Stimulated activated CD8-positive, alpha-beta memory T cell treated with anti-CD3 and anti-CD28 coated beads, Interleukin-15, amount 100 ng/mL, for 1 hour (primary cell): ENCODE results near the gene AKR1E2.

Experiments used
- DNase-seq: peaks from one replicate; pipeline ENCODE4 v3.0.0-alpha.2; 2020; ENCODE audit warnings: low read depth

Gene AKR1E2

DNA sequence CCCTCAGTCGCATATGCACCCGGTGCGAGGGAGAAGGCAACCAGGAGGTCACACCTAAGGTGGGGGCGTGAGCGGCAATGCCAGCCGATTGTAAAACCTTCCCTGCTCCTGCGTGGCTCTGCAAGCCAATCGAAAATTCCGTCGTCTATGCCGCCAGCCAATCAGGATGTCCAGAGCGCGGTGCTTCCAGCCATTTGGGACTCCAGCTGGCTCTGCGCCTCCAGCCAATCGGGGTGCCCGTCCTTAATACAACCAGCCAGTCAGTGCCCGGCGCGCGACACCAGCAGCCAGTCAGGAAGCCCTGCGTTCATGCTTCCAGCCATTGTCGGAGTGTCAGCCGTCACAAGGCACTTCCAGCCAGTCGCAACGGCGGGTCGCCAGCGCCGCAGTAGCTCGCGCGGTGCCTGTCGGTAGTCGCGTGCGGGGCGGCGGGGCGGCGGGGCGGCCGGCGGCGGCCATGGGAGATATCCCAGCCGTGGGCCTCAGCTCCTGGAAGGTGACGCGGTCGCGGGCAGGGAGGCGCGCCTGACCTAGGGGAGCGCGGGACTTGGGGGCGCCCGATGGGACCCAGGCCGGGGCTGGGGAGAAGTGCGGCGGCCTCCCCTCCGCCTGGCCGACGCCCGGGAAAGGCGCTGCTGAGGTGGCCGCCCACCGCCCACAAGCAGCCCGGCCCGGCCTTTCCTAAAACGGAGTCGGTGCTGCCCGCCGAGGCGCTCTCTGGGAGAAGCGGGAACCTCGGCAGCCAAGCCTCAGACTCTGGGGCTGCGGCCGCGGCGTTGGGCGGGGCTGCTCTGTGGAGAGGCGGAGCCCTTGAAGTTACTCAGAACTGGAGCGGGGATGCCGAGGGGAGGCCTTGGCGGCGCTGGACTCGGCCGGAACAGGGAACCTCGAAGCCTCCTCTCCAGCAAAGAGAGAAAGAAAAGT lies at the start of gene AKR1E2:
AKR1E2 (plus strand) TSS at position 340 of the 924 bp plus-strand sequence; CDS start at position 458, 118 bp downstream.
- DNase-seq = peak; percentile 46

DNA sequence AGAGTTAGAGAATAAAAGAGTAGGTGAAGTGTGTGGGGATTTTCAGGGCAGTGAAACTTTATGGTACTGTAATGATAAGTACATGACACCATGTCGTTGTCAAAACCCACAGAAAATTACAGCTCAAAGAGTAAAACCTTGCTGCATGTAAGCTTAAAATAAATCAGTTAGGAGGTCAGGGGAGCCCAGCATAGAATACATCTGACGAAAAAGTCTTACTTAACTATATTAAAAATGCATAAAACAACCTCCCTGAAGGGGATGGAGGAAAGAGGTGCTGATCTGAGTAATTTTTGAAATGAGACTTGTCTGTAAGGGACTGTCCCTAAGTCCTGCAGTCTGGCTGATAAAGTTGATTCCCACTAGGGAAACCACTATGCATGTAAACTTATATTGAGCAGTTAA lies 49.8 kb upstream of the AKR1E2 start:
- no peak for DNase-seq

DNA sequence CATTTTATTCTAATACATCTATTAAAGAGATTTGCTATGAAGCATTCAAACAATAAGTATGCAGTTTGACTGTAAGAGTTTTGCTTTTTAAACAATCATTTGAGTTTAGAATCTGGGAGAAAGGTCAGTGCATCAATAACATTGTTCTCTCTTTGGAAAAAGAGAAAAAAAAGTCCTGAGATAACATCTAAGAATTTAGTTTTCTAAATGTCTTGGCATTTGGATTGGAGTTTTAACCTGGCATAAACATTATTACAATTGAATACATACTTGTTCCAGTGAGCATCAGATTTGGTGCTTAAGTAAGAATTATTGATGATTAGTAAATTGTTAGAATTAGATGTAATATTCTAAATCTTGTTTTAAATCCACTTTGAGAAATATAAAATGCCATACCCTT lies 47.2 kb upstream of the AKR1E2 start:
- DNase-seq = no peak

DNA sequence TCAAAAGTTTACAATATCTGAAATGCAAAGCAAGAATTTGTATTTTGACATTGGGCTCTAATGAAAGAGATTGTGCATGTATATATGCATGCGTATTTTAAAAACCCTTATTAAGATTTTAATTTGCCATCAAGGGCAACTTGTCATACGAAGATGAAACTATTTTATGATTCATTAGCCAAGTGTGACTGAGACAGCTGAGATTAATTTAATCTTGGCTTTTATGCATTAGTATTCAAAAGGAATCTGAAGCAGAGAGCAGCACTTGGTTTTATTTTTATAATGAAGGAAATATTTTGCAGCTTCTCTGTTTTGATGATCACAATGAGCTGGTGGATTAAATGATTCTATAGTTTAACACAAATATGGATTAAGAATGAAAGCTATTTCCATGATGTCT lies 45.9 kb upstream of the AKR1E2 start:
- no peak for DNase-seq

DNA sequence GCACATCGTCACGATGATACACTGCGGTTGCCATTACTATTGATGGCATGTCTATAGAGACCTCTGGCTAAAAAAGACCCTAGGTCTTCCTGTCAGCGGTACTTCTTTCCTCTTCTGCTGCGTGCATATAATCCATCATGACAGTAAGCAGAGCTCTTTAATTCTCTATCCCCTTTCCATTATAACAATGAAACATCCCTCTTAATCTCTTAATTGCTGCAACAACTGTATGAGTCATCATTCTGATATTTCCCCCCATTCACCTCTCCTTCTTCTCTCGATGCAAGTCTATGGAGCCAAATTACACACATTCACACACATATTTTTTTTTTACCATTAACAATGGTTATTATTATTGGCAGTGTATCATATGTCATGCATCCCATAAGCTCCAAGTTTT lies 45.2 kb upstream of the AKR1E2 start:
- no peak for DNase-seq

DNA sequence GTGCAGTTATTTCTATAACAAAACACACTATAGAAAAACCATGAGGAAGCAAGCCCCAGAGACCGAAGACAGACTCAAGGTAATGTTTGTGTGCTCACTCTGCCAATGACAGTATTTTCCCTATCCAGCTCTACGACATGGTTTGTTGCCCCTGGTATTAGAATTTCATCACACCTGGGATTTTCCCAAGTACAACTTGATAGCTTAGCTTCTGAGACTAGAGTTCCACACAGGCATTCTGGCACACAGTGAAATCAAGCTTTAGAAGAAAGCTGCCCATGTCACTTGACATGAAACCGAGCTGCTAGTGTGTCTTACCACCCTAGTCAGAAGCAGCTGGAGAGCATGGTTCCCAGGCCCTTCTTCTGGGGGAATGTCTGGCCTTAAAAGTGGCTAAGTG lies 44.1 kb upstream of the AKR1E2 start:
- no peak for DNase-seq

DNA sequence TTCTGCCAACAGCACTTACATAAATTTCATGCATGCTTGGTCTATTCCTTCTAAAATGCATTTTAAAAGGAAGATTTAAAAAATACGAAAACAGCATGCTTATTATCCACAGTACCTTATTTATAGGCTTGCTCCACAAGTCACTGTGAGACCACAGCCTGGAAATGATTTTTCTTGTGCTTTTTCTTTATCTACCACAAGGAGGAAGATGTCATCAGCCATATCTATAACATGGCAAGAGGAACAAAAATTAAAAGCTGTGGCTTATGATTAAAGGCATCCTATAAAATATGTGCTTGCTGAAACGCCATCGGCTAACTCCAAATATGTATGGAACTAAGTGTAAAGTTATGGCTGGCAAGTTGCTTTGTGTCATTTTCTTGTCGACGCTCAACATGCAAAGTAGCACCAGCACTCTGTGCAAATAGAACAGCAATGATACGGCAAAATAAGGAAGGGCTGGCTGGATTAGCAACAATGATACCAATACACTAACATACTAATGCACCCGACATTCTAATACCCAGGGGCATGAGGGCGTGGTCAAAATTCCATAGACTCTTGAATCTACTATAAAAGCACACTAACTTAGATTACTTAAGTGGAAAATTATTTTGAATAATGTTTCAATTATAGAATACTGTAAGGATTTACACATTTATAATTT lies 41.2 kb upstream of the AKR1E2 start:
- DNase-seq = no peak

DNA sequence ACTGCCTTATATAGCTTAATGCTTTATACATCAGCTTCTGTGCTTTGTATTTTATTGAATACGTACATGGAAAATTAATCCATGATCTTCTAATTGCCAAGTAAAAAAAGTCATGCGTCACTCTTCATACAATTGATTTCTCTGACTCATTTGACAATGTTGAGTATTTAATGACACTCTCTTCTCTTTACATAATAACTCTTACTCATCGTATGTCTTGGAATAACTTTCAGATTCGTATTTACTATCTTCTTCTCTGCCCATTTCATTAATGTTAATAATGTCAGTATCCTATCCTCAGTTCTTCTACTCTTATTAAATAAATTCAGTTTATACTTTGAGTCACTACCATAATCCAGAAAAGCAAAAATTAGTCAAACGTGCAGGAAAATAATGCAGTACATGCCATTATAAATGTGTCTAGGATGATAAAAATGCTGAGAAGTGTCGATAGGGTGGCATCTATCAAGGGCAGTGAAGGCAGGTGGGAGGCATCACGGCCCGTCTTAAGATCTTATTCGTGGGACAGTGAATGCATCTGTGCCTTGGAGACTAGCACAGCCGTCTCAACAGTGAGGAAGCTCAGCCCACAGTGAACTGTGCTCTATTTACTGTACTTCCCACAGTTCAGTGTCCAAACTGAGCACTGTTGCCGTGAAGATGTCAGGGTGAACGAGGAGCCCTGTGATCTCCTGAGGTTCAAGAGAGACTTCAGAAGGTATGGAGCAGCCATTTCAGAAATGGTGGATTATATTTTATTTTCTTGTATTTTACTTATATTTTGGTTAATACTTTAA lies 39.8 kb upstream of the AKR1E2 start:
- no peak for DNase-seq

DNA sequence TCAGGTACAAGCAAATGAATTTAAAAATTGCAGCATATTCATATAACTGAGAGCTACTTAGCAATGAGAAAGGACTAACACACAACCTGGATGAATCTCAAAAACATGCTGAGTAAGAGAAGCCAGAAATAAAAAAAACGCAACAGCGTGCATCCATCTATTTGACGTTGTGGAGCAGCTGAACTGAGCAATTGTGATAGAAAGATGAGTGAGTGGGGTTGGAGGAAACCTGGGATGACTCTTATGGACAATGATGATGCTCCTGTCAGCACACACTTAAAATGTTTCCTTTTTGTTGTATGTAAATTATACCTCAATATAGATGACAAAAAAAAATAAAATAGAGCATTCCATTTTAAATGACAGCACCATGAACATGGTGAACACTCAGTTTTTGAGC lies 36.0 kb upstream of the AKR1E2 start:
- DNase-seq = no peak

DNA sequence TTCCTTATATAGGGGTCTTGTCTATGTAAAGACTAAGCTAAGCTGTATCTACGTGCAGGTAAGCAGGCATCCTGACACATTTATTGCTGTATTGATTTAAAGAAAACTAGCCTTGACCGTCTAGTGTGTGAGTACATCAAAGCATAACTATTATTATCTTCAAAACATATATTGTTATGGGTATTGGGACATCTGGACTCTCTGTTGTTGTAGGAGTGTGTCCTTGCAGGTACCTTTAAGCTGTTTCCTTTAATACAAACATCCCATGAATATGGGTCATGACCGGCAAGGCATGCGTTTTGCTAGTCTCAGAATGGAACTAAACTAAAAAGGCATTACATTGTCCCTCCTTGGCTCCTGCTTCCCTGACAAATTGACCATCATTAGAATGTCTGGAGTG lies 35.1 kb upstream of the AKR1E2 start:
- DNase-seq = no peak

DNA sequence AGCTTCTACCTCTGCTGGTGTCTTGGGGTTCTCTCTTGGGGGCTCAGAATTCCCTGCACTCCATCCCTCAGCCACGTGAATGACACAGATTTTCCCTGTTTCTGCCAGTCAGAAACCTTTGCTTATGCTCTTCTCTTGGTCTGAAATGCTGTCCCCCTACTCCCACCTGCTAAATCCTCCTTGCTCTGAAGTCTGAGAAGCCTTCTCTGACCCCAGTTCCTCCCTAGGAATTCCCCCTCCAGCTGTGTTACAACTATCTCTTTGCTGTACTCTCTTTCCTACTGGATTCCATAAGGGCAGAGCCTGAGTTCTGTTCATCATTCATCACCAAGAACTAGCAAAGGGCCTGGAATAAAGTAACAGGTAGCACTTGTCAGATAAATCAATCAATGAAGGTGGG lies 33.6 kb upstream of the AKR1E2 start:
- DNase-seq = no peak

DNA sequence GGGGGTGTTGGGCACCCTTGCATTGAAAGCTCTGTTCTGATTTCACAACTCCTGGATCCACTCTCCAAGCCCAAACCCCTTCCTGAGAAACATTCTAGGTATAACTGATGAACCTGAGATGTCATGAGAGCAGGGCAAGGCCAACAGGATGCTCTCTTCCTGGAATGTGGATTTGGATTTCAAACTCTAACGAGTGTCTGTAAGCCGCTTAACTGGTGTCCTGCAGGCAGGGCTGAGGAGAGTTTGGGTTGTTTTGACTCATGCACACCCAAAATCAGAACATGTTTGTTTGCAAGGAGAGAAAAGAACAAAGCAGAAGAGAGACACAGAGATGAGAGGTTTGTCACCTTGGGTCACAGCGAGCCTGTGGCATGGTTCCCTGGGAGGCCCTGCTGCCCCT lies 24.6 kb upstream of the AKR1E2 start:
- DNase-seq = no peak

DNA sequence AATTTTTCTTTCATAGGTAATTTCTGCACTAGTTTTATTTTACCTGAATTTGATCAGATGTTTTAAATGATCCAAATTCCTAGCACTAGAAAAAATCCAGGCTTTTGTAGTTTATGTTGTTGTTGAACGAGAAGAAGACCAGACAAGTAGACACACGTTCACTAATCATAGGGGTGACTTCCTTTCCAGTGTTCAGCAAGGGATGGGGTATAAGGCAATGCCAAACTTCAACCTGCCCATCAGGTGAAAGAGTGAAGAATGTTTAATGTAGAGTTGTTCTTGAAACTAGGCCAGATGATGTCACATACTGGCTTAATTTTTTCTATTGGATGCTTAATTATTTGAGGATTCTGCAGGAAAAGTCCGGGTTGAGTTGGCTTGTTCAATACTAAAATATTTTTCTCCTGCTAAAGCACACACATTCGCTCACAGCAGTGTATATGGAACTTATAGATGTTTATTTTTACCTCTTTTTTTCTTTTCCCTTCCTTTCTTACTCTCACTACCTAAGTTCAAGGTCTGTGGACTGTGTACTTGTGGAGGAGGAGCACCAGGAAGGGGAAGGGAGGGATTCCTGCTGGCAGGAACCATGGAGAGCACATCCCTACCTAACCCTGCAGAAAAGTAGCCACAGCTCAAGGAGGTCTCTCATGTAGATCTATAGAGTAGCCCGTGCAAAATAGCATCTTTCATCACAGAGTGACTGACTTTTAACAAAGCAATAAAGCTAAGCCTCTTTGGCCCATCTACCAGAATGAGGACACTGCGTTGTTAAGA lies 23.1 kb upstream of the AKR1E2 start:
- DNase-seq = no peak

DNA sequence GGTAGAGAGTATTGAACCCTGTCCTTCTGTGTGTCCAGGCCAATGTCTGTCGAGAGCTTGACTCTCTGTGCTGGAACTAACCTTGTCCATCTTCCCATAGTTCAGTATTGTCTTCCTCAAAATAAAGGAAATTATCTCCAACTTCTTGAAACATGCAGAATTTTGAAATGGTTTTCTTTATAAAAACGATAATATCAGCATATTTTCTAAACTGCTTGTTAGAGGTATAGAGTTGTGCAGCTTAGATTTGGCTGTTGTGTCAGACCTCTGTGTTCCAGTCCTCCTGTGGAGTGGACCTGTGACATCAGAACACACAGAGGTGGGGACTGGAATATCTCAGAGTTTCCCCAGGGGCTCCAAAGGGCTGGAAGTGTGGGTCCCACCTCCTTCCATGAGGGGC lies 22.2 kb upstream of the AKR1E2 start:
- DNase-seq = no peak

DNA sequence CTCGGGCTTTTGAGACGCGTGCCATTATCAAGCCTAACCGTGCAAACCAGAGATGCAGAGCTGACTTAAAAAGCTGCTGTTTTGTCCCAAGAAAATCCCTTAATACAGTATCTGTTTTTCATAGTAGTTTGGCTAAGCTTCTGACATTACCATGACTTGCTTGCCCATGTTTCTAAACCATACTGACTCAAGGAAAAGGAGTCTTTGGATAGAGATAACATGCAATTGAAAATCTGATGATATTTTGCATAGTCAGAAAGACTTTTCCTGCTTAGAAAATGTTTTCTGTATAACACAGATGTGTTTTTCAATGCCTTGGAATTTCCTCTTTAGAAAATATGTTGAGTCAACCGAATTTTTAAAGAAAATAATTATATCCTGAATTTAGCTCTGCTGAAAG lies 21.5 kb upstream of the AKR1E2 start:
- no peak for DNase-seq

DNA sequence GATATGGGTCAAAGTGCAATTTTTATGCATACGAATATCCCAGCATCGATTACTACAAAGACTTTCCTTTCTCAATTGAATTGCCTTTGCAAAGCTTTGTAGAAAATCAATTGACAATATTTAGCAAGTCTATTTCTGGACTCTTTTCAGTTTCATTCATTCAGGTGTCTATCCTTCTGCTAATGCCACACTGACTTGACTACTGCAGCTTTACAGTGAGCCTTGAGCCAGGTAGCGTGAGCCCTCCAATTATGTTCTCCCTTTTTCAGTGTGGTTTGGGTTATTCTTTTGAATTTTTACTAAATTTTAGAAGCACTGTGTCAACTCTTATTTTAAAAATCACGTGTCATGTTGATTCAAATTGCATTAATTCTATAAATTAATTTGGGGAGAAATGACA lies 19.5 kb upstream of the AKR1E2 start:
- no peak for DNase-seq

DNA sequence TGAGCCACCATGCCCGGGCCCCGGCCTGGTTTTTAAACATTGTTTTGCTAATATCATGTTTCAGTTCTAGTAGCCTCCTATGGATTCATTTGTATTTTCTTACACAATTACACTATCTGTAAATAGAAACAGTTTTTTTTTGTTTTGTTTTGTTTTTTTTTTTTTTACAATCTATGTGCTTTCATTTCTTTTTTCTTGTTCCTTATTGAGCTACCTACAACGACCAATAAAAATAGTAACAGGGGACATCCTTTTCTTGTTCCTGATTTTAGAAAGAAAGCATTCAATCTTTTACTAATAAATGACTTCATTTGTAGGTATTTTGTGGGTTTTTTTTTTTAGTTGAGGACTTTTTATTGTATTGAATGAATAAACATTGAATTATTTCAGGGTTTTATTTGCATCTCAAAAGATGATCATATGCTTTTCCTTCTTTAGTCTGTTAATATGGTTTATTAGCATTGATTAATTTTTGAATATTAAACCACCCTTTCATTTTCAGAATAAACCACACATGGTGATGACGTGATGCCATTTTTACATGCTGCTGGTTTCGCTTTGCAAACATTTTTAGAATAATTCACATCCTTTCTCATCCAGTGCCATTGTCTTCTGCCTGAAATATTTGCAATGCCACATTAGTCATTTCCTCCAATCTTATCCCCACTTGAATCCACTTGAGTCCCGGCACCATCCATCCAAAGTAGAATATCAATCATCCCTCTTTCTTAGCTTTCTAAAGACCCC lies 18.1 kb upstream of the AKR1E2 start:
- DNase-seq = no peak

DNA sequence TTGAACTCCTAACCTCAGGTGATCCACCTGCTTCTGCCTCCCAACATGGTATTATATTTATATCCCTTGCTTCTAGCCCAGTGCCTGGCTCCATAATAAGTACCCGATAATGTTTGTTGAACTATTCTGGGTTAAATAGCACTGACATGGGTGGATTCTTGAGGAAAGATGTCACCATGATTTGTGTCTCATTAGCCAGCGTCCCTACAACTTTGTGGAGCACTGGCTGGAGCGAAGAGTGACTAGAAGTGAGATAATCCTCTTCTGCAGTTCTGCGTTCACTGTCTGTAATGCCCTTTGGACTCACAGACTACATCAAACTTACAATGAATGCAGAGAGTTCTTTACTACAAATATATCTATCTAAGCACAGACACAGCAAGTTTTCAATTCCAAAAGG lies 16.9 kb upstream of the AKR1E2 start:
- DNase-seq = no peak

DNA sequence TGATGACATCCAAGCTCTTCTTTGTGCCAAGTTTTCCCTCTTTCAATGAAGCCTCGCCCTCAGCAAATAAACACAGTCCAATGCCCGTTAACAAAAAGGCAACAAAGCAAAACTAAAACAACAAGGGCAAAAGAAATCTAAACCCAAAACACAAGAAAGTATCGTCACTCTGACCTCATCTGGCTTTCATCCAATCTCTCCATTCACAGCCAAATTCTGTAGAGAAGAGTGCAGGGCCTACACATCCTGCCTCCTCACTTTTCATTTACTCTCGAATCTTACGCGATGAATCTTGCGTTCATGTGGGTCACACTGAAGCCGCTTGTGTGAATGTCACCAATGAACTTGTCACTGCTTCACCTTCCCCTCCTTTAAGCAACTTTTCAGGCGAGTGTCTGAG lies 15.9 kb upstream of the AKR1E2 start:
- no peak for DNase-seq

DNA sequence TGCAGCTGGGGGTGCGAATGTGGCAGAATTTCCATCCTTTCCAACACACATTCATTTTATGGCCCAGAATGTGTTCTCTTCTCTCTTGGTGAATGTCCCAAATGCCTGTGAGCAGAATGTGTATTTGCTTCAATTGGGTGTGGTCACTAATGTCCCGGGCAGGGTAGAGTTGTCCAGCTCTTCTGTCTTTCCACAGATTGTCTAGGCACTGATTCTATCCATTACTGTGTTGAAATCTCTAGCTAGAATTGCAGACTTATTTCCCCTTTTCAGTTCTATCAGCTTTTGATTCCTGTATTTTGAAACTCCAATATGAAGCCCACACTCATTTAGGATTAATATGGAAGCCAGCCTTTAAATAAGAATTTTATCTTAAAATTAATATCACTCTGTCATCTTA lies 14.0 kb upstream of the AKR1E2 start:
- DNase-seq = no peak

DNA sequence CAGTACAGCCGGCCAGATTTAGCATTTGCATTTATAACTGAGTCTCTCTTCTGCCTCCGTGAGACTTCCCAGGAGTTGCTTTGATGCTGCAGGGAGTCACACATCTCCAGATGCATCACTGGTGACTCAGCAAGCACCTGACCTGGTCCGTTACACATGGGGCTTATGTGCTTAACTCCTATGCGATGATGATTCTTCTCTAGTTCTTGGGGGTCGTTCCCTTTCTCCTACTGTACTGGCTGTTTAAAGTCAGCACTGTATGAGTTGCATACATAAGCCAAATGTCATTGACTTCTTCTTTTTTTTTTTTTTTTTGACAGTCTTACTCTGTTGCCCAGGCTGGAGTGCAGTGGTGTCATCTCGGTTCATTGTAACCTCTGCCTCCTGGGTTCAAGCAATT lies 13.0 kb upstream of the AKR1E2 start:
- DNase-seq = no peak
